A673 (cell line): Measurements from ENCODE around the gene IQCC. TPM values are rescaled to one million over a fixed set of nuclear protein-coding genes. Genes with fewer than 3 reads are reported as not detected.
A peak's percentile ranks its signal among the peaks of the same experiment; 100 is the strongest.

ENCODE experiments used
- BruUV-seq: library from RNA; stranded (reverse); fragments of 400-500 nt; replicated peaks from 2 replicates; lab custom pipeline; 2021; lab: Mats Ljungman, UMichigan
- CTCF ChIA-PET: fragments of 300-600 bp; sonication (Branson Sonifier 250); formaldehyde crosslinking; loops from one replicate; lab custom pipeline; 2022; ENCODE audit warnings: antibody characterized with exemption; lab: Charles Lee
- POLR2A ChIA-PET: fragments of 300-600 bp; sonication (Branson Sonifier 250); formaldehyde crosslinking; loops from one replicate; lab custom pipeline; 2022; ENCODE audit warnings: antibody characterized with exemption; ENCODE audit not compliant: low non-redundant PET; lab: Charles Lee
- DNase-seq: peaks from one replicate; pipeline ENCODE4 v3.0.0-alpha.2; 2015; ENCODE audit warnings: low spot score
- H3K27ac ChIP-seq: fragments of 200-600 bp; sonication (generic); 2 replicates; pipeline ENCODE4 v1.5.1; 2016; ENCODE audit warnings: mixed run types, low read depth, mild to moderate bottlenecking, mixed read lengths, antibody characterized with exemption, low read length; ENCODE audit not compliant: poor library complexity, severe bottlenecking
- H3K27me3 ChIP-seq: fragments of 200-600 bp; sonication (generic); replicated peaks from 2 replicates; pipeline ENCODE4 v1.6.1; 2017; ENCODE audit warnings: mixed run types, low read depth, mild to moderate bottlenecking, mixed read lengths, antibody characterized with exemption, low read length; ENCODE audit not compliant: insufficient read depth, poor library complexity
- H3K36me3 ChIP-seq: fragments of 200-600 bp; sonication (generic); 2 replicates; pipeline ENCODE4 v1.6.1; 2016; ENCODE audit warnings: mixed run types, mild to moderate bottlenecking, mixed read lengths, antibody characterized with exemption, low read length; ENCODE audit not compliant: insufficient read depth, poor library complexity, severe bottlenecking
- H3K4me1 ChIP-seq: fragments of 200-600 bp; sonication (generic); 2 replicates; pipeline ENCODE4 v1.6.1; 2017; ENCODE audit warnings: mixed run types, mild to moderate bottlenecking, mixed read lengths, antibody characterized with exemption, low read length; ENCODE audit not compliant: insufficient read depth, poor library complexity, severe bottlenecking
- H3K4me3 ChIP-seq: fragments of 200-600 bp; sonication (generic); 2 replicates; pipeline ENCODE4 v1.5.1; 2016; ENCODE audit warnings: low read depth, mixed run types, mild to moderate bottlenecking, mixed read lengths, low read length; ENCODE audit not compliant: poor library complexity, severe bottlenecking
- H3K9me3 ChIP-seq: fragments of 200-600 bp; sonication (generic); 2 replicates; pipeline ENCODE4 v1.6.1; 2016; ENCODE audit warnings: mixed run types, low read depth, mild to moderate bottlenecking, mixed read lengths, antibody characterized with exemption, low read length; ENCODE audit not compliant: poor library complexity, severe bottlenecking
- EZH2 ChIP-seq: fragments of 200-600 bp; sonication (generic); IDR thresholded peaks from 2 replicates; pipeline ENCODE4 v1.6.1; 2017; ENCODE audit warnings: borderline replicate concordance, low read depth, mild to moderate bottlenecking, mixed read lengths, antibody characterized with exemption, low read length; ENCODE audit not compliant: poor library complexity, severe bottlenecking
- intact Hi-C: fragments of 100-400 bp; cut with micrococcal nuclease; formaldehyde crosslinking; loops from one replicate; pipeline ENCODE4 v1.10.0; 2022; ENCODE audit not compliant: unreplicated experiment
- total RNA-seq: library from RNA; stranded (reverse); gene quantifications from 2 replicates; pipeline ENCODE4 v1.2.3, GENCODE V29; 2021
- TF ChIP-seq, protein P1 (sequence below): fragments of 300-800, 200-600 bp; sonication (generic); conservative IDR thresholded peaks from 2 replicates; pipeline ENCODE4 v1.5.1; 2017; ENCODE audit warnings: low read depth, mild to moderate bottlenecking, antibody characterized with exemption, low read length, moderate library complexity, mixed read lengths

Gene IQCC
- total RNA-seq, 1 experiment from 2014 or later: 7.2 TPM

DNA sequence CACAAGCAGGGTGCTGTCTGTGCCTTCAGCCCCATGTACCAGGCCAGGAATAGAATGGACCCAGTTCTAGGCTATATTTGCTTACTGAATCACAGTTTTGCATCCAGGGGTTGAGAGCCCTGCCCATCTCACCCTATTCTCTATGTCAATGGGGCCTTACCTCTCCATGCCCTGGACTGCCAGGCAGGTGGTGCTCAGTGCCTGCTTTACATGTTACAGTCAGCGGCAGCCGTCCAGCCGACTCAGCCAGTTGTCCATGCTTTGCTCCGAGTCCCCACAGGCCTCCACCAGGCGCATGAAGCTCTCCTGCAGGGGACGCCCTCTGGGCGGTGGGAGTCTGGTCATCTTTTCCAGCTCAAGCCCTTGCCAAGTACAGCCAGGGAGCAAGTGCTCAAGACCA lies 29.3 kb downstream of the IQCC start:
- intact Hi-C loops: no loop called here
- Histone ChIP-seq H3K9me3 (no peaks in the 10 kb centered on the region), H3K36me3 (peaks cover 20% of the 10 kb centered on the region), H3K4me1 (no peaks in the 10 kb centered on the region), H3K4me3 (no peak overlapping the region), H3K27ac (no peak overlapping the region), H3K27me3 (no peaks in the 10 kb centered on the region)
- ChIA-PET CTCF (no interaction called here), POLR2A (no interaction called here)
- no peak for DNase-seq
- no peak for TF ChIP-seq EZH2
- TF ChIP-seq, protein P1, sequence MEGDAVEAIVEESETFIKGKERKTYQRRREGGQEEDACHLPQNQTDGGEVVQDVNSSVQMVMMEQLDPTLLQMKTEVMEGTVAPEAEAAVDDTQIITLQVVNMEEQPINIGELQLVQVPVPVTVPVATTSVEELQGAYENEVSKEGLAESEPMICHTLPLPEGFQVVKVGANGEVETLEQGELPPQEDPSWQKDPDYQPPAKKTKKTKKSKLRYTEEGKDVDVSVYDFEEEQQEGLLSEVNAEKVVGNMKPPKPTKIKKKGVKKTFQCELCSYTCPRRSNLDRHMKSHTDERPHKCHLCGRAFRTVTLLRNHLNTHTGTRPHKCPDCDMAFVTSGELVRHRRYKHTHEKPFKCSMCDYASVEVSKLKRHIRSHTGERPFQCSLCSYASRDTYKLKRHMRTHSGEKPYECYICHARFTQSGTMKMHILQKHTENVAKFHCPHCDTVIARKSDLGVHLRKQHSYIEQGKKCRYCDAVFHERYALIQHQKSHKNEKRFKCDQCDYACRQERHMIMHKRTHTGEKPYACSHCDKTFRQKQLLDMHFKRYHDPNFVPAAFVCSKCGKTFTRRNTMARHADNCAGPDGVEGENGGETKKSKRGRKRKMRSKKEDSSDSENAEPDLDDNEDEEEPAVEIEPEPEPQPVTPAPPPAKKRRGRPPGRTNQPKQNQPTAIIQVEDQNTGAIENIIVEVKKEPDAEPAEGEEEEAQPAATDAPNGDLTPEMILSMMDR: no peak
- no TSS peak for BruUV-seq

DNA sequence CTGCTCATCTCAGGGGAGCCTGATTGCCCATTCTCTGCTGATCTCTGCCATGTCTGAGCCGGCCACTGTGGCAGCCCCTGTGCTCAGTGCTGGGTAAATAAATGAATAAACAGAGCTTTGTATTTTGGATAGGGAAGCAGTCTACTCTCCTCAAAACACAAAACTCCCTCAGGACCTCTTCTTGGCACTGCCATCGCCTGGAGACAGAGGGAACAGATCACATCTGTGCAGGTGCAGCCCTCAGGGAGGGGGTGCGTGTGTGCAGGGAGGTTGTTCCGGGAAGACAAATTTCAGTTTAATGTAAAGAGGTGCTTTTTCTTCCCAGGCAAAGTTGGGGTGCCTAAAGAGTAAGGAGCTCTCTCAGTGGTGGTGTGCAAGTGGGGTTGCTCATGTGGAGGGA lies 33.9 kb downstream of the IQCC start:
- CTCF ChIA-PET: no interaction called here
- TF ChIP-seq EZH2: no peak
- TF ChIP-seq, protein P1: no peak
- Histone ChIP-seq H3K4me1 (no peaks in the 10 kb centered on the region), H3K27ac (no peak overlapping the region), H3K36me3 (no peaks in the 10 kb centered on the region), H3K27me3 (no peaks in the 10 kb centered on the region), H3K4me3 (no peak overlapping the region), H3K9me3 (no peaks in the 10 kb centered on the region)
- POLR2A ChIA-PET: no interaction called here
- no TSS peak for BruUV-seq
- intact Hi-C loops: no loop called here
- no peak for DNase-seq

DNA sequence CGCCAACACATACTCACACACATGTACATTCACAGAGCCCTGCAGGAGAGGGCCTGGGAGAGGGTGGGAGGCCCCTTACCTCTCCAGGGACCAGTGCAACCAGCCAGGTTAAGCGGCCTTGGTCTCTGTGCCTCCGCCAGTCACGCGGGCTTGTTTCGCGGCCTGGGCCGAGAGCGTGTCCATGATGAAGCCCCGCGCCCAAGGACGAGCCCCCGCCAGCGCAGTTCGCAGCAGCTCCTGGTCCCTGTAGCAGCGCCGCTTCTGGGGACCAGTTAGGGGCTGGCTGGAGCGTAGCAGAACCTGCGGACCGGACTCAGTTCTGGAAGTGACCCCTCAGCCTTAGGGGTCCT lies 34.3 kb downstream of the IQCC start:
- POLR2A ChIA-PET: no interaction called here
- no TSS peak for BruUV-seq
- Histone ChIP-seq H3K27ac (no peak overlapping the region), H3K27me3 (no peaks in the 10 kb centered on the region), H3K4me3 (peak overlapping the region; percentile 64), H3K36me3 (no peaks in the 10 kb centered on the region), H3K4me1 (no peaks in the 10 kb centered on the region), H3K9me3 (no peaks in the 10 kb centered on the region)
- CTCF ChIA-PET: no interaction called here
- intact Hi-C loops: no loop called here
- DNase-seq: no peak
- no peak for TF ChIP-seq EZH2
- TF ChIP-seq, protein P1: no peak
